Common myeloid progenitor, CD34-positive (primary cell): ENCODE results near the gene ZNF562. TPM values are rescaled to one million over a fixed set of nuclear protein-coding genes. Genes with fewer than 3 reads are reported as not detected.

Experiments used
- CTCF ChIA-PET: fragments of 350-600 bp; sonication (Branson Sonifier 250); formaldehyde crosslinking; loops from one replicate; lab custom pipeline; 2021; ENCODE audit warnings: antibody characterized with exemption; lab: Charles Lee
- POLR2A ChIA-PET: fragments of 350-600 bp; sonication (Branson Sonifier 250); formaldehyde crosslinking; loops from one replicate; lab custom pipeline; 2021; ENCODE audit warnings: antibody characterized with exemption; lab: Charles Lee
- DNase-seq, 3 donors: peaks; one replicate each; pipeline versions ENCODE4 v3.0.0 to v3.0.0-alpha.2; 2013
- H3K27ac ChIP-seq, 2 experiments: 1 replicate in 1 of 2; 2 replicates in 1 of 2; pipeline ENCODE4 v1.7.0; 2013; ENCODE audit warnings: inconsistent platforms in 2 of 2, low read length in 2 of 2, mild to moderate bottlenecking in 2 of 2, low read depth in 1 of 2, moderate library complexity in 1 of 2; ENCODE audit not compliant: severe bottlenecking in 2 of 2, insufficient read depth in 1 of 2, poor library complexity in 1 of 2
- H3K27me3 ChIP-seq, 5 experiments: replicated peaks in 2 of 5; 1 replicate in 3 of 5; 2 replicates in 2 of 5; pipeline versions ENCODE4 v1.6.1 to v1.7.0; 2013; ENCODE audit warnings: low read length in 4 of 5, mild to moderate bottlenecking in 2 of 5, moderate library complexity in 2 of 5, inconsistent platforms in 1 of 5; ENCODE audit not compliant: insufficient read depth in 5 of 5, control insufficient read depth in 4 of 5
- H3K36me3 ChIP-seq, 4 experiments: 1 replicate in 2 of 4; 2 replicates in 2 of 4; pipeline versions ENCODE4 v1.6.1 to v1.7.0; 2013; ENCODE audit warnings: low read length in 3 of 4, control low read depth in 1 of 4, mild to moderate bottlenecking in 1 of 4; ENCODE audit not compliant: control insufficient read depth in 4 of 4, insufficient read depth in 4 of 4
- H3K4me1 ChIP-seq, 4 experiments: 1 replicate in 3 of 4; 2 replicates in 1 of 4; pipeline versions ENCODE4 v1.6.1 to v1.7.1; 2013; ENCODE audit warnings: low read length in 3 of 4, mild to moderate bottlenecking in 3 of 4, control low read depth in 1 of 4, inconsistent platforms in 1 of 4, moderate library complexity in 1 of 4; ENCODE audit not compliant: control insufficient read depth in 4 of 4, insufficient read depth in 4 of 4; ENCODE audit errors: control extremely low read depth in 1 of 4
- H3K4me3 ChIP-seq, 7 experiments: 1 replicate in 4 of 7; 2 replicates in 3 of 7; pipeline versions ENCODE4 v1.5.1 to v1.7.0; 2013; ENCODE audit warnings: mild to moderate bottlenecking in 7 of 7, low read length in 6 of 7, moderate library complexity in 6 of 7, inconsistent platforms in 2 of 7, low read depth in 2 of 7, control low read depth in 1 of 7; ENCODE audit not compliant: insufficient read depth in 4 of 7, control insufficient read depth in 1 of 7; ENCODE audit errors: extremely low read depth in 1 of 7
- H3K9me3 ChIP-seq, 5 experiments: 1 replicate in 4 of 5; 2 replicates in 1 of 5; pipeline versions ENCODE4 v1.6.1 to v1.7.1; 2013; ENCODE audit warnings: low read length in 4 of 5, mild to moderate bottlenecking in 2 of 5, inconsistent platforms in 1 of 5, low read depth in 1 of 5, moderate library complexity in 1 of 5; ENCODE audit not compliant: control insufficient read depth in 4 of 5, insufficient read depth in 2 of 5; ENCODE audit errors: control extremely low read depth in 1 of 5
- WGBS: methylation state at CpG from one replicate; pipeline ENCODE4 v1.1.5; 2013; ENCODE audit not compliant: insufficient coverage; 5-methylcytosine and 5-hydroxymethylcytosine counted together
- polyA plus RNA-seq: library from polyadenylated mRNA; unstranded; fragments of 120-200 nt; gene quantifications from one replicate; pipeline ENCODE4 v1.2.1, GENCODE V29; 2013

ZNF562 gene
- polyA plus RNA-seq: 13.5 TPM

DNA sequence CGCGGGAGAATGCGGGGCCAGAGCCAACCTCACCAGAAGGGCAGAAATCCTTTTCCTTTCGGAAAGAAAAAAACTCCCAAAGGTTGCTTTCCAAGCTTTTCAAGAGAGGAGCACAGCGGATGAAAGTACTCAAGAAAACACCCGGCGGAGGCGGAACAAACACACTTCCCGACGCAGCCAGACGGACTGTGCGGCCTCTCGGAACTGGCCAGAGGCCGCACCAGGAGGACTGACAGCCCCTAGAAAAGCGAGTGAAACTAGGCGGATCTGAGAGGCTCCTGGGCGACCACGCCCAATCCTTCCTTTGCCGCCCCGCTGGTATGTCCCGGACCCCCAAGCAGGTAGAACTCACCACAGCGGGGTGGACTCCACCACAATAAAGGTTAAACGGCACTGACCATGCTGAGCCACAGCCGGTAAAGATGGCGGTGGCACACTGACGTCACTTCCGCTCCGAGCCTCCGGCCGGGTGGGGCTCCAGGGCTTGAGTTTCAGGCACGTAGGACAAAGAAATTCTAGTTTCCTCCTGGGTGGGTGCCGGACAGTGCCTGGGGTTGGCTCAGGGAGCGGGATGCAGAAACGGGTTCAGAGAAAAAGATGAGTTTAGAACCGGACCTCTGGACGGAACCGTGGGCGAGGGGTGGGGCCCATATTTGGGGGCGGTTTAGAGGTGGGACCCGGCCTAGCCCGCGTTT lies at the start of gene ZNF562:
TSS of gene ZNF562 (minus strand) at position 438 of the 695 bp plus-strand sequence. CDS start 14,356 bp downstream, outside the sequence.
- Histone ChIP-seq H3K27me3 (no peaks in the 10 kb centered on the region), H3K9me3 (peaks cover 5 to 40% (median 28%) of the 10 kb centered on the region in 5 experiments), H3K4me3 (peak within 1 kb of the TSS; percentile 71 to 99 (median 92)), H3K36me3 (peaks cover 7 to 28% (median 19%) of the 10 kb centered on the region in 4 experiments), H3K27ac (peak within 1 kb of the TSS; percentile 88 to 97), H3K4me1 (peaks cover 0 to 6% (median 0%) of the 10 kb centered on the region in 4 experiments)
- ChIA-PET POLR2A (no interaction called here), CTCF (no interaction called here)
- peak; percentile 89 to 95 (median 94) for DNase-seq
- WGBS: 1% methylated on average over 38 of the region's 42 CpGs

DNA sequence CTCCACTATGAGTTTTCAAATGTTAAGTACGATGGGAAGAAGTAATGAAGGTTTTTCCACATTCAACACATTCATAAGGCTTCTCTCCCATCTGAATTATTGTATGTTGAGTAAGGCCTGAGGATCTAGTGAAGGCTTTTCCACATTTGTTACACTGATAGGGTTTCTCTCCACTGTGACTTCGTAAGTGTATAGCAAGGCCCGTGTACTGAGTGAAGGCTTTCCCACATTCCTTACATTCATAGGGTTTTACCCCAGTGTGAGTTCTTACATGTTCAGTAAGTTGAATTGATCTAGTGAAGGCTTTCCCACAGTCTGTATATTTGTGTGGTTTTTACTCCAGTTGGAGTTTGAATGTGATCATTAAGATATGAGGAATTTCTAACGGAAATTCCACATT lies 49.3 kb upstream of the ZNF562 start:
- Histone ChIP-seq H3K27me3 (no peaks in the 10 kb centered on the region), H3K9me3 (peaks cover 0 to 17% (median 3%) of the 10 kb centered on the region in 5 experiments), H3K27ac (no peak overlapping the region), H3K36me3 (no peaks in the 10 kb centered on the region), H3K4me3 (no peak overlapping the region), H3K4me1 (peaks cover 4 to 10% (median 5%) of the 10 kb centered on the region in 4 experiments)
- ChIA-PET CTCF (no interaction called here), POLR2A (no interaction called here)
- no peak for DNase-seq
- no CpG with 5 or more reads among the region's 4 CpGs for WGBS

DNA sequence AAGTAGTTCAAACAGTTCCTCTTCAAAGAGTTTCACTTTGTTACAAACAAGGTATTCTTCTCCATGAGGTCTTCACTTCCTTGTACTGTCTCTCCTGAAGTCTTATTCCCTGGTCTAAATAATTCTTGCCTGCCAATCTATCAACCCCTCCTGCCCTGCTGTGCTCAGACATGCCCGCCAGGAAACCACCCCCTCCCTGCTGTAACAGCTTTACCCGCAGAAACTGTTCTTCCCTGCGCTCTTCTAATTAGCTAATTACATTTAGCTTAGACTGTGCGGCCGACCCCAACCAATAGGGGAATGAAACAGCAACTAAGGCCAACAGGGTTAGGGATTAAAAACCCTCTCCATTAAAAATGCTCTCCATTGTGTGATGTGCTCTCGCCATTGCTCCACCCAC lies 47.0 kb upstream of the ZNF562 start:
- peaks cover 0 to 2% (median 0%) of the 10 kb centered on the region in 5 experiments for H3K27me3 ChIP-seq
- peak overlapping the region in 5 of 7 experiments; percentile 10 to 70 (median 26) for H3K4me3 ChIP-seq
- ChIA-PET CTCF (interaction anchor here (1.1 kb wide), 1 partner anchor 137 kb away, joined by 3 read pairs; the partner anchor contains the start of gene ZNF121), POLR2A (no interaction called here)
- DNase-seq: peak; percentile 40 to 74 (median 64)
- H3K4me1 ChIP-seq: peaks cover 4 to 10% (median 5%) of the 10 kb centered on the region in 4 experiments
- WGBS: 19% methylated on average over 6 of the region's 6 CpGs
- H3K27ac ChIP-seq: peak overlapping the region in 1 of 2 experiments; percentile 74
- peaks cover 0 to 17% (median 3%) of the 10 kb centered on the region in 5 experiments for H3K9me3 ChIP-seq
- H3K36me3 ChIP-seq: no peaks in the 10 kb centered on the region

GRCh38 chr19:9720541-9720940 lies 45.6 kb upstream of the ZNF562 start:
- WGBS: 97% methylated on average over 4 of the region's 4 CpGs
- peaks cover 0 to 17% (median 3%) of the 10 kb centered on the region in 5 experiments for H3K9me3 ChIP-seq
- H3K4me3 ChIP-seq: no peak overlapping the region
- H3K4me1 ChIP-seq: peaks cover 4 to 10% (median 5%) of the 10 kb centered on the region in 4 experiments
- ChIA-PET POLR2A (no interaction called here), CTCF (no interaction called here)
- peaks cover 0 to 2% (median 0%) of the 10 kb centered on the region in 5 experiments for H3K27me3 ChIP-seq
- H3K27ac ChIP-seq: no peak overlapping the region
- no peaks in the 10 kb centered on the region for H3K36me3 ChIP-seq
- no peak for DNase-seq

DNA sequence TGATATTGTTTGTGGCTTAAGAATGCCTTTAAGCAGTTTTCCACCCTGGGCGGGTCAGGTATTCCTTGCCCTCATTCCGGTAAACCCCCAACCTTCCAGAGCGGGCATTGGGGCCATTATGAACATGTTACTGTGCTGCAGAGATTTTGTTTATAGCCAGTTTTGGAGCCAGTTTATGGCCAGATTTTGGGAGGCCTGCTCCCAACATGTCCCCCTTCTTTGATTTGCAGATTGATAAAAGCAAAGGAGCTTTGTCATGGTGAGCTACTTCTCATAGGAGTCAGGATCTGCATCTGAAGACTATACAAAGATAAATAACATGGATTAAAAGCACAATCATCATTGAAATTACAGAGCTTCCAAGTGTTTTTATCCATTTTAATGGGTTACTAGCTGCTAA lies 36.9 kb upstream of the ZNF562 start:
- Histone ChIP-seq H3K27ac (no peak overlapping the region), H3K4me1 (no peaks in the 10 kb centered on the region), H3K36me3 (no peaks in the 10 kb centered on the region), H3K4me3 (no peak overlapping the region), H3K9me3 (peaks cover 1 to 13% (median 11%) of the 10 kb centered on the region in 5 experiments), H3K27me3 (peaks cover 0 to 2% (median 0%) of the 10 kb centered on the region in 5 experiments)
- CTCF ChIA-PET: no interaction called here
- POLR2A ChIA-PET: no interaction called here
- WGBS: 100% methylated on average over 3 of the region's 3 CpGs
- no peak for DNase-seq

GRCh38 chr19:9709305-9709704 lies 34.4 kb upstream of the ZNF562 start:
- WGBS: no CpG with 5 or more reads among the region's 1 CpG
- CTCF ChIA-PET: no interaction called here
- H3K4me1 ChIP-seq: no peaks in the 10 kb centered on the region

GRCh38 chr19:9705836-9706235 lies 30.9 kb upstream of the ZNF562 start:
- 97% methylated on average over 4 of the region's 6 CpGs for WGBS
- Histone ChIP-seq H3K4me3 (no peak overlapping the region), H3K27ac (no peak overlapping the region), H3K36me3 (no peaks in the 10 kb centered on the region), H3K4me1 (no peaks in the 10 kb centered on the region), H3K9me3 (peaks cover 1 to 10% (median 5%) of the 10 kb centered on the region in 5 experiments), H3K27me3 (no peaks in the 10 kb centered on the region)
- ChIA-PET POLR2A (no interaction called here), CTCF (no interaction called here)
- DNase-seq: peak in 1 of 3 donors; percentile 33

More at GRCh38 chr19:9709305-9709704, 34.4 kb upstream of the ZNF562 start:
- Histone ChIP-seq H3K9me3 (peaks cover 1 to 15% (median 11%) of the 10 kb centered on the region in 5 experiments), H3K27me3 (no peaks in the 10 kb centered on the region), H3K4me3 (no peak overlapping the region), H3K27ac (no peak overlapping the region), H3K36me3 (no peaks in the 10 kb centered on the region)
- POLR2A ChIA-PET: no interaction called here
- DNase-seq: peak in 1 of 3 donors; percentile 36
